IMR-90 (cell line): Measurements from ENCODE around the gene CHP2. TPM values are rescaled to one million over a fixed set of nuclear protein-coding genes. Genes with fewer than 3 reads are reported as not detected.

ENCODE experiments used
- ATAC-seq: fragments of 200-7000 bp; cut with Tn5 transposase; 2 replicates; pipeline ENCODE4 v1.9.1; 2020; ENCODE audit warnings: low read depth, mild to moderate bottlenecking, moderate library complexity
- BruUV-seq: library from RNA; stranded (reverse); fragments of 400-500 nt; replicated peaks from 2 replicates; lab custom pipeline; 2021; lab: Mats Ljungman, UMichigan
- CTCF ChIA-PET: fragments of 300-600 bp; formaldehyde crosslinking; extraction: SDS; loops from one replicate; lab custom pipeline; 2021; ENCODE audit warnings: antibody characterized with exemption; lab: Yijun Ruan, JAX
- POLR2A ChIA-PET: fragments of 300-600 bp; sonication (Branson Sonifier 250); formaldehyde crosslinking; loops from one replicate; lab custom pipeline; 2022; ENCODE audit warnings: antibody characterized with exemption; ENCODE audit not compliant: unreplicated experiment; lab: Charles Lee
- DNase-seq: peaks from one replicate; pipeline ENCODE4 v3.0.0; 2013
- H2AFZ ChIP-seq: replicated peaks from 2 replicates; pipeline ENCODE3; 2013; ENCODE audit warnings: low read length, mild to moderate bottlenecking; ENCODE audit not compliant: poor library complexity
- H2AK5ac ChIP-seq: 2 replicates; pipeline ENCODE4 v1.6.1; 2013; ENCODE audit warnings: low read depth, low read length, inconsistent platforms
- H2AK9ac ChIP-seq: replicated peaks from 2 replicates; pipeline ENCODE3; 2013; ENCODE audit warnings: mild to moderate bottlenecking, low read depth, low read length, moderate library complexity; ENCODE audit not compliant: poor library complexity
- H2BK120ac ChIP-seq: 2 replicates; pipeline ENCODE4 v1.6.1; 2013; ENCODE audit warnings: low read depth, low read length, inconsistent platforms
- H2BK15ac ChIP-seq: 3 replicates; pipeline ENCODE4 v1.6.1; 2013; ENCODE audit warnings: low read depth, low read length, inconsistent platforms
- H2BK20ac ChIP-seq: 2 replicates; pipeline ENCODE4 v1.6.1; 2013; ENCODE audit warnings: low read depth, mild to moderate bottlenecking, inconsistent platforms, low read length, moderate library complexity
- H2BK5ac ChIP-seq: 2 replicates; pipeline ENCODE4 v1.6.1; 2013; ENCODE audit warnings: mild to moderate bottlenecking, low read depth, low read length, inconsistent platforms; ENCODE audit not compliant: poor library complexity, severe bottlenecking
- H3K14ac ChIP-seq: replicated peaks from 2 replicates; pipeline ENCODE4 v1.6.1; 2013; ENCODE audit warnings: low read depth, low read length, inconsistent platforms
- H3K18ac ChIP-seq: 2 replicates; pipeline ENCODE4 v1.6.1; 2013; ENCODE audit warnings: low read depth, low read length, control low read depth
- H3K23ac ChIP-seq: 2 replicates; pipeline ENCODE4 v1.6.1; 2013; ENCODE audit warnings: low read depth, low read length, inconsistent platforms
- H3K27ac ChIP-seq: 2 replicates; pipeline ENCODE4 v1.5.1; 2013; ENCODE audit warnings: mild to moderate bottlenecking, control low read depth, low read length; ENCODE audit not compliant: insufficient read depth
- H3K27me3 ChIP-seq: 2 replicates; pipeline ENCODE4 v1.6.1; 2013; ENCODE audit warnings: low read length; ENCODE audit not compliant: control insufficient read depth, insufficient read depth
- H3K36me3 ChIP-seq: 2 replicates; pipeline ENCODE4 v1.6.1; 2013; ENCODE audit warnings: low read length, mixed read lengths; ENCODE audit not compliant: control insufficient read depth, insufficient read depth
- H3K4ac ChIP-seq: 2 replicates; pipeline ENCODE4 v1.6.1; 2013; ENCODE audit warnings: low read depth, low read length, inconsistent platforms
- H3K4me1 ChIP-seq: 2 replicates; pipeline ENCODE4 v1.6.1; 2013; ENCODE audit warnings: low read length, mixed read lengths; ENCODE audit not compliant: control insufficient read depth, insufficient read depth
- H3K4me2 ChIP-seq: 2 replicates; pipeline ENCODE4 v1.6.1; 2013; ENCODE audit warnings: low read depth, mild to moderate bottlenecking, control low read depth, low read length, moderate library complexity
- H3K4me3 ChIP-seq: 2 replicates; pipeline ENCODE4 v1.5.1; 2013; ENCODE audit warnings: low read depth, mild to moderate bottlenecking, control low read depth, low read length, moderate library complexity; ENCODE audit not compliant: insufficient read depth
- H3K56ac ChIP-seq: 2 replicates; pipeline ENCODE4 v1.6.1; 2013; ENCODE audit warnings: low read length, inconsistent platforms; ENCODE audit not compliant: insufficient read depth; ENCODE audit errors: extremely low read depth
- H3K79me1 ChIP-seq, 2 experiments: 2 replicates each; pipeline ENCODE4 v1.6.1; 2013; ENCODE audit warnings: low read length in 2 of 2, inconsistent platforms in 1 of 2, low read depth in 1 of 2
- H3K9ac ChIP-seq: 2 replicates; pipeline ENCODE4 v1.6.1; 2013; ENCODE audit warnings: low read depth, low read length, control low read depth
- H3K9me1 ChIP-seq: 2 replicates; pipeline ENCODE4 v1.6.1; 2013; ENCODE audit warnings: low read length, inconsistent platforms; ENCODE audit not compliant: insufficient read depth
- H3K9me3 ChIP-seq: 2 replicates; pipeline ENCODE4 v1.6.1; 2013; ENCODE audit warnings: low read length; ENCODE audit not compliant: control insufficient read depth, insufficient read depth
- H4K20me1 ChIP-seq: 2 replicates; pipeline ENCODE4 v1.6.1; 2013; ENCODE audit warnings: low read length, inconsistent platforms; ENCODE audit not compliant: insufficient read depth
- H4K5ac ChIP-seq: 2 replicates; pipeline ENCODE4 v1.6.1; 2013; ENCODE audit warnings: mild to moderate bottlenecking, low read depth, low read length, control low read depth
- H4K8ac ChIP-seq, 2 experiments: 2 replicates each; pipeline ENCODE4 v1.6.1; 2013; ENCODE audit warnings: low read depth in 2 of 2, low read length in 2 of 2, control low read depth in 1 of 2, inconsistent platforms in 1 of 2
- H4K91ac ChIP-seq: 2 replicates; pipeline ENCODE4 v1.6.1; 2013; ENCODE audit warnings: low read depth, low read length, inconsistent platforms; ENCODE audit not compliant: insufficient read depth
- BHLHE40 ChIP-seq: fragments of 150-350 bp; IDR thresholded peaks from 2 replicates; pipeline ENCODE4 v1.6.1; 2016; ENCODE audit warnings: mild to moderate bottlenecking, low read depth, low read length
- CEBPB ChIP-seq: IDR thresholded peaks from 2 replicates; pipeline ENCODE4 v1.6.1; 2012; ENCODE audit warnings: low read depth, low read length, improper control_type of control experiment
- CHD1 ChIP-seq: IDR thresholded peaks from 2 replicates; pipeline ENCODE4 v1.6.1; 2012; ENCODE audit warnings: low read depth, low read length, improper control_type of control experiment
- CTCF ChIP-seq: conservative IDR thresholded peaks from 2 replicates; pipeline ENCODE4 v1.5.1; 2012; ENCODE audit warnings: mild to moderate bottlenecking, low read depth, low read length, improper control_type of control experiment
- ELK1 ChIP-seq: fragments of 150-350 bp; IDR thresholded peaks from 2 replicates; pipeline ENCODE4 v1.6.1; 2016; ENCODE audit warnings: low read depth, mild to moderate bottlenecking, low read length, moderate library complexity, borderline replicate concordance
- FOS ChIP-seq: fragments of 150-350 bp; IDR thresholded peaks from 2 replicates; pipeline ENCODE4 v1.6.1; 2016; ENCODE audit warnings: low read depth, low read length
- MAFK ChIP-seq: IDR thresholded peaks from 2 replicates; pipeline ENCODE4 v1.6.1; 2012; ENCODE audit warnings: low read depth, low read length, improper control_type of control experiment
- MAZ ChIP-seq: IDR thresholded peaks from 2 replicates; pipeline ENCODE4 v1.6.1; 2012; ENCODE audit warnings: low read depth, mild to moderate bottlenecking, low read length, improper control_type of control experiment, moderate library complexity, borderline replicate concordance
- MXI1 ChIP-seq: IDR thresholded peaks from 2 replicates; pipeline ENCODE4 v1.6.1; 2012; ENCODE audit warnings: low read depth, mild to moderate bottlenecking, low read length, moderate library complexity, borderline replicate concordance
- NFE2L2 ChIP-seq: fragments of 150-350 bp; IDR thresholded peaks from 2 replicates; pipeline ENCODE4 v1.6.1; 2016; ENCODE audit warnings: low read depth, mild to moderate bottlenecking, low read length
- POLR2A ChIP-seq: IDR thresholded peaks from 2 replicates; pipeline ENCODE4 v1.6.1; 2012; ENCODE audit warnings: mild to moderate bottlenecking, low read depth, low read length
- RAD21 ChIP-seq: IDR thresholded peaks from 2 replicates; pipeline ENCODE4 v1.6.1; 2012; ENCODE audit warnings: low read length, improper control_type of control experiment
- RCOR1 ChIP-seq: IDR thresholded peaks from 2 replicates; pipeline ENCODE4 v1.6.1; 2012; ENCODE audit warnings: mild to moderate bottlenecking, low read length, improper control_type of control experiment; ENCODE audit not compliant: insufficient replicate concordance
- RFX5 ChIP-seq: IDR thresholded peaks from 2 replicates; pipeline ENCODE4 v1.8.0; 2012; ENCODE audit warnings: low read depth, mild to moderate bottlenecking, low read length, moderate library complexity
- SMC3 ChIP-seq: fragments of 150-350 bp; IDR thresholded peaks from 2 replicates; pipeline ENCODE4 v1.6.1; 2016; ENCODE audit warnings: low read depth, mild to moderate bottlenecking, antibody characterized with exemption, low read length, moderate library complexity
- WGBS, 2 experiments: methylation state at CpG; one replicate each; pipeline versions ENCODE4 v1.1.5 to v1.1.7; 2013; ENCODE audit warnings: missing lambda C conversion rate in 2 of 2; ENCODE audit not compliant: insufficient read length in 1 of 2; ENCODE audit errors: extremely low coverage in 2 of 2; 5-methylcytosine and 5-hydroxymethylcytosine counted together
- dilution Hi-C: fragments of 300-500 bp; cut with HindIII; formaldehyde crosslinking; loops from one replicate; pipeline ENCODE4 v1.14.3; 2018; ENCODE audit warnings: low sequenced_read_pairs; ENCODE audit not compliant: unreplicated experiment
- in situ Hi-C: fragments of 300-500 bp; cut with MboI; formaldehyde crosslinking; loops from 3 replicates; pipeline ENCODE4 v1.14.3; 2019; ENCODE audit warnings: low sequenced_read_pairs, inconsistent platforms, mixed read lengths
- intact Hi-C: fragments of 100-400 bp; cut with micrococcal nuclease; formaldehyde crosslinking; loops from 2 replicates; pipeline ENCODE4 v1.10.0; 2022
- polyA plus RNA-seq, 3 experiments: library from polyadenylated mRNA; depleted of rRNA; stranded (reverse); fragments of >200 nt; gene quantifications; 2 replicates each; pipeline ENCODE4 v1.2.3, GENCODE V29; 2012; ENCODE audit warnings: low replicate concordance in 1 of 3
- total RNA-seq: library from RNA; depleted of rRNA; stranded (reverse); fragments of >200 nt; gene quantifications from 2 replicates; pipeline ENCODE4 v1.2.3, GENCODE V29; 2012
- TF ChIP-seq, protein P1 (sequence below): fragments of 150-350 bp; IDR thresholded peaks from 2 replicates; pipeline ENCODE4 v1.6.1; 2017; ENCODE audit warnings: mild to moderate bottlenecking, antibody characterized with exemption, low read length, low read depth

Gene CHP2
- total and polyA plus RNA-seq, 2 of the 4 experiments (the other 2 are of a cell fraction): not detected

DNA sequence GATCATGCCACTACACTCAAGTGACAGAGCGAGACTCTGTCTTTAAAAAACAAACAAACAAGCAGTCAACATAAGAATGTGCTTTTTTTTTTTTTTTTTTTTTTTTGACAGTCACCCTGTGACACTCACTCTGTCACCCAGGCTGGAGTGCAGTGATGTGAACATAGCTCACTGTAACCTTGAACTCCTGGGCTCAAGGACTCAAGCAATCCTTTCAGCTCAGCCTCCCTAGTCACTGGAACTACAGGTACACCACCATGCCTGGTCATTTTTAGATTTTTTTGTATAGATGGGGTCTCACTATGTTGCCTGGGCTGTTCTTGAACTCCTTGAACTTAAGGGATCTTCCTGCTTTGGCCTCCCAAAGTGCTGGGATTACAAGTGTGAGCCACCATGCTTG is 15.3 kb upstream of the CHP2 start:
- intact Hi-C loops: no loop called here

More for the DNA sequence above, 15.3 kb upstream of the CHP2 start:
- ATAC-seq (no peak), DNase-seq (no peak)
- Histone ChIP-seq H2BK5ac (no peak overlapping the region), H2BK20ac (no peak overlapping the region), H2AK5ac (no peak overlapping the region), H4K20me1 (no peaks in the 10 kb centered on the region), H3K4me1 (no peaks in the 10 kb centered on the region), H3K9me3 (no peaks in the 10 kb centered on the region), H3K14ac (no peak overlapping the region), H2BK15ac (no peak overlapping the region), H3K36me3 (no peaks in the 10 kb centered on the region), H3K4me3 (no peak overlapping the region), H3K56ac (no peak overlapping the region), H3K23ac (no peak overlapping the region), H3K18ac (no peak overlapping the region), H2AFZ (no peak overlapping the region), H3K9ac (no peak overlapping the region), H4K5ac (no peak overlapping the region), H3K4me2 (no peak overlapping the region), H4K8ac (no peak overlapping the region), H4K91ac (no peak overlapping the region), H3K4ac (no peak overlapping the region), H3K27ac (no peak overlapping the region), H3K79me1 (no peaks in the 10 kb centered on the region), H3K9me1 (no peaks in the 10 kb centered on the region), H2AK9ac (no peak overlapping the region), H3K27me3 (peaks cover 2% of the 10 kb centered on the region; the same call in 1 of the 2 replicates), H2BK120ac (no peak overlapping the region)
- no TSS peak for BruUV-seq
- TF ChIP-seq MAZ (no peak), ELK1 (no peak), MAFK (no peak), NFE2L2 (no peak), FOS (no peak), CEBPB (no peak), POLR2A (no peak), RAD21 (no peak), MXI1 (no peak), RFX5 (no peak), BHLHE40 (no peak), SMC3 (no peak), RCOR1 (no peak), CHD1 (no peak), CTCF (no peak)
- TF ChIP-seq, protein P1, sequence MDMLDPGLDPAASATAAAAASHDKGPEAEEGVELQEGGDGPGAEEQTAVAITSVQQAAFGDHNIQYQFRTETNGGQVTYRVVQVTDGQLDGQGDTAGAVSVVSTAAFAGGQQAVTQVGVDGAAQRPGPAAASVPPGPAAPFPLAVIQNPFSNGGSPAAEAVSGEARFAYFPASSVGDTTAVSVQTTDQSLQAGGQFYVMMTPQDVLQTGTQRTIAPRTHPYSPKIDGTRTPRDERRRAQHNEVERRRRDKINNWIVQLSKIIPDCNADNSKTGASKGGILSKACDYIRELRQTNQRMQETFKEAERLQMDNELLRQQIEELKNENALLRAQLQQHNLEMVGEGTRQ: no peak
- dilution Hi-C loops (no loop called here), in situ Hi-C loops (no loop called here)
- no CpG with 5 or more reads among the region's 1 CpG for WGBS, 2 experiments
- CTCF ChIA-PET: no interaction called here
- POLR2A ChIA-PET: no interaction called here
